B cell (primary cell): ENCODE data around the gene PCSK4. TPM values are rescaled to one million over a fixed set of nuclear protein-coding genes. Genes with fewer than 3 reads are reported as not detected.

Experiments used
- ATAC-seq: fragments of 200-7000 bp; cut with Tn5 transposase; one replicate; pipeline ENCODE4 v1.10.0; 2021; ENCODE audit warnings: low read depth, mild to moderate bottlenecking, moderate number of reproducible peaks, moderate library complexity
- CTCF ChIA-PET: fragments of 350-600 bp; sonication (Branson Sonifier 250); formaldehyde crosslinking; loops from one replicate; lab custom pipeline; 2021; ENCODE audit warnings: antibody characterized with exemption, inconsistent platforms; lab: Charles Lee
- POLR2A ChIA-PET: fragments of 350-600 bp; sonication (Branson Sonifier 250); formaldehyde crosslinking; loops from one replicate; lab custom pipeline; 2021; ENCODE audit warnings: antibody characterized with exemption; lab: Charles Lee
- DNase-seq: peaks from one replicate; pipeline ENCODE4 v3.0.0; 2013
- H2AFZ ChIP-seq: 2 replicates; pipeline ENCODE4 v1.6.1; 2012; ENCODE audit warnings: mild to moderate bottlenecking, low read depth, low read length; ENCODE audit not compliant: insufficient read depth, poor library complexity, severe bottlenecking
- H3K27ac ChIP-seq, 2 donors: 1 replicate in 1 of 2; 2 replicates in 1 of 2; pipeline ENCODE4 v1.5.1; 2012 to 2013; ENCODE audit warnings: low read length in 2 of 2, mild to moderate bottlenecking in 2 of 2, moderate library complexity in 1 of 2
- H3K27me3 ChIP-seq, 4 experiments: fragments of 200-600 bp in 1 of 4; sonication (generic) in 1 of 4; replicated peaks in 1 of 4; 1 replicate in 2 of 4; 2 replicates in 2 of 4; pipeline versions ENCODE4 v1.6.1 to v1.7.0; 2013 to 2016; ENCODE audit warnings: low read length in 3 of 4, mild to moderate bottlenecking in 2 of 4, mixed read lengths in 1 of 4, moderate library complexity in 1 of 4; ENCODE audit not compliant: insufficient read depth in 4 of 4, control insufficient read depth in 3 of 4; ENCODE audit errors: control extremely low read depth in 1 of 4
- H3K36me3 ChIP-seq, 2 experiments: replicated peaks in 1 of 2; 1 replicate in 1 of 2; 2 replicates in 1 of 2; pipeline versions ENCODE4 v1.6.1 to v1.7.1; 2013; ENCODE audit warnings: low read length in 1 of 2; ENCODE audit not compliant: insufficient read depth in 2 of 2, control insufficient read depth in 1 of 2; ENCODE audit errors: control extremely low read depth in 1 of 2, extremely low read depth in 1 of 2
- H3K4me1 ChIP-seq, 2 donors: fragments of 200-600 bp in 1 of 2; sonication (generic) in 1 of 2; 1 replicate in 1 of 2; 2 replicates in 1 of 2; pipeline versions ENCODE4 v1.5.1 to v1.6.1; 2013 to 2017; ENCODE audit warnings: low read length in 2 of 2; ENCODE audit not compliant: control insufficient read depth in 2 of 2, insufficient read depth in 2 of 2
- H3K4me2 ChIP-seq: replicated peaks from 2 replicates; pipeline ENCODE3; 2012; ENCODE audit warnings: mild to moderate bottlenecking, low read depth, low read length; ENCODE audit not compliant: poor library complexity, severe bottlenecking
- H3K4me3 ChIP-seq, 5 experiments: fragments of 200-600 bp in 1 of 5; sonication (generic) in 1 of 5; 1 replicate in 3 of 5; 2 replicates in 2 of 5; pipeline versions ENCODE4 v1.5.1 to v1.7.0; 2011 to 2016; ENCODE audit warnings: low read length in 4 of 5, mild to moderate bottlenecking in 4 of 5, low read depth in 2 of 5, control low read depth in 1 of 5, moderate library complexity in 1 of 5; ENCODE audit not compliant: insufficient read depth in 1 of 5; ENCODE audit errors: control extremely low read depth in 1 of 5, extremely low read depth in 1 of 5
- H3K79me2 ChIP-seq: fragments of 200-600 bp; sonication (generic); one replicate; pipeline ENCODE4 v1.6.0; 2016; ENCODE audit warnings: low read length; ENCODE audit not compliant: control insufficient read depth, insufficient read depth
- H3K9ac ChIP-seq: fragments of 200-600 bp; sonication (generic); 2 replicates; pipeline ENCODE4 v1.6.1; 2017; ENCODE audit warnings: mild to moderate bottlenecking, low read length, moderate library complexity
- H3K9me3 ChIP-seq, 3 donors: one replicate each; pipeline versions ENCODE4 v1.6.1 to v1.7.1; 2013; ENCODE audit warnings: low read length in 2 of 3; ENCODE audit not compliant: control insufficient read depth in 2 of 3, insufficient read depth in 1 of 3; ENCODE audit errors: control extremely low read depth in 1 of 3
- H4K20me1 ChIP-seq: 2 replicates; pipeline ENCODE4 v1.6.0; 2012; ENCODE audit warnings: mild to moderate bottlenecking, low read length; ENCODE audit not compliant: insufficient read depth, control insufficient read depth, poor library complexity, severe bottlenecking
- H3K27ac Mint-ChIP-seq: one replicate; pipeline ENCODE4 v1.8.0; 2021; ENCODE audit warnings: mixed read lengths
- H3K27me3 Mint-ChIP-seq: one replicate; pipeline ENCODE4 v1.8.0; 2021; ENCODE audit warnings: mixed read lengths
- H3K4me1 Mint-ChIP-seq: one replicate; pipeline ENCODE4 v1.8.0; 2021; ENCODE audit warnings: mixed read lengths
- H3K4me3 Mint-ChIP-seq: one replicate; pipeline ENCODE4 v1.8.0; 2021; ENCODE audit warnings: mixed read lengths
- H3K9me3 Mint-ChIP-seq: one replicate; pipeline ENCODE4 v1.8.0; 2022; ENCODE audit warnings: mixed read lengths; ENCODE audit not compliant: insufficient read depth
- EZH2 ChIP-seq: IDR thresholded peaks from 2 replicates; pipeline ENCODE4 v1.6.1; 2012; ENCODE audit warnings: borderline replicate concordance, low read depth, mild to moderate bottlenecking, moderate library complexity, low read length; ENCODE audit not compliant: insufficient read depth, poor library complexity, severe bottlenecking
- WGBS: methylation state at CpG from one replicate; pipeline ENCODE4 v1.1.5; 2013; ENCODE audit warnings: missing lambda C conversion rate; ENCODE audit not compliant: insufficient coverage; 5-methylcytosine and 5-hydroxymethylcytosine counted together
- intact Hi-C: fragments of 100-400 bp; cut with micrococcal nuclease; formaldehyde crosslinking; loops from one replicate; pipeline ENCODE4 v1.10.0; 2022
- polyA plus RNA-seq: library from polyadenylated mRNA; depleted of rRNA; stranded (reverse); fragments of >200 nt; gene quantifications from 2 replicates; pipeline ENCODE4 v1.2.3, GENCODE V29; 2012
- total RNA-seq, 2 donors: library from RNA; stranded (reverse); fragments of 120-200 nt in 1 of 2; gene quantifications; 1 replicate in 1 of 2; 2 replicates in 1 of 2; pipeline versions ENCODE4 v1.2.3 to v1.2.4, GENCODE V29; 2013 to 2022
- TF ChIP-seq, protein P1 (sequence below): fragments of 200-600 bp; IDR thresholded peaks from one replicate; pipeline ENCODE4 v1.8.0; 2022; ENCODE audit warnings: antibody characterized with exemption, mild to moderate bottlenecking

Gene PCSK4
- total and polyA plus RNA-seq, 2 donors (not counting 1 experiment from before 2014, with no cell fraction given): 1.1 to 1.3 TPM

DNA sequence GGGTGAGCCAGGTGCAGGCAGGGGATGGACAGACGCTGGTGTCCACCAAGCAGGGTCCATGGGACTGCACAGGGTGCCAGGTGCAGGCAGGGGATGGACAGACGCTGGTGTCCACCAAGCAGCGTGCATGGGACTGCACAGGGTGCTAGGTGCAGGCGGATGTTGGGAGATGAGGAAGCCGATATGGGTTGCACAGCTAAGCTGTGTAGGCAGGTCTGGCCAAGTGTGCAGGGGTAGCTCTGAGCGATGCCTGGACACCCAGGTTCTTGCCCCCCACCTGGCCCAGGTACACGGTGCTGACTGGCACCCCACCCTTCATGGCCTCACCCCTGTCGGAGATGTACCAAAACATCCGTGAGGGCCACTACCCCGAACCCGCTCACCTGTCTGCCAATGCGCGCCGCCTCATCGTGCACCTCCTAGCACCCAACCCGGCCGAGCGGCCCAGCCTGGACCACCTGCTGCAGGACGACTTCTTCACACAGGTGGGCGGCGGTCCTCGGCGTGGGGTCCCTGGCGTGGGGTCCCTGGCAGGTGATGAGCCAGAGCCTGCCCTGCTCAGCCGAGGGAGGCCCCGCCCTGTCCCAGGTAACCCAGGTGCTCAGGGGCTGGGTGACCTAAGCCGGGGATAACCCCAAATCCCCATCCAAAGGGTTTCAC lies 37.6 kb upstream of the PCSK4 start:
- Histone ChIP-seq H3K27me3 (peaks cover 0 to 34% (median 14%) of the 10 kb centered on the region in 4 experiments), H3K27ac (no peak overlapping the region), H3K36me3 (no peaks in the 10 kb centered on the region), H4K20me1 (no peaks in the 10 kb centered on the region), H3K4me3 (no peak overlapping the region), H3K4me1 (peaks cover 3 to 8% of the 10 kb centered on the region in 2 donors), H3K9ac (no peak overlapping the region), H2AFZ (no peak overlapping the region), H3K9me3 (peaks cover 0 to 7% (median 0%) of the 10 kb centered on the region in 3 donors), H3K4me2 (no peak overlapping the region), H3K79me2 (no peaks in the 10 kb centered on the region)
- ChIA-PET CTCF (no interaction called here), POLR2A (no interaction called here)
- ATAC-seq: no peak
- H3K4me3 Mint-ChIP-seq: no peak overlapping the region
- peaks cover 43% of the 10 kb centered on the region for H3K27me3 Mint-ChIP-seq
- 86% methylated on average over 26 of the region's 27 CpGs for WGBS
- H3K9me3 Mint-ChIP-seq: no peaks in the 10 kb centered on the region
- TF ChIP-seq, protein P1, sequence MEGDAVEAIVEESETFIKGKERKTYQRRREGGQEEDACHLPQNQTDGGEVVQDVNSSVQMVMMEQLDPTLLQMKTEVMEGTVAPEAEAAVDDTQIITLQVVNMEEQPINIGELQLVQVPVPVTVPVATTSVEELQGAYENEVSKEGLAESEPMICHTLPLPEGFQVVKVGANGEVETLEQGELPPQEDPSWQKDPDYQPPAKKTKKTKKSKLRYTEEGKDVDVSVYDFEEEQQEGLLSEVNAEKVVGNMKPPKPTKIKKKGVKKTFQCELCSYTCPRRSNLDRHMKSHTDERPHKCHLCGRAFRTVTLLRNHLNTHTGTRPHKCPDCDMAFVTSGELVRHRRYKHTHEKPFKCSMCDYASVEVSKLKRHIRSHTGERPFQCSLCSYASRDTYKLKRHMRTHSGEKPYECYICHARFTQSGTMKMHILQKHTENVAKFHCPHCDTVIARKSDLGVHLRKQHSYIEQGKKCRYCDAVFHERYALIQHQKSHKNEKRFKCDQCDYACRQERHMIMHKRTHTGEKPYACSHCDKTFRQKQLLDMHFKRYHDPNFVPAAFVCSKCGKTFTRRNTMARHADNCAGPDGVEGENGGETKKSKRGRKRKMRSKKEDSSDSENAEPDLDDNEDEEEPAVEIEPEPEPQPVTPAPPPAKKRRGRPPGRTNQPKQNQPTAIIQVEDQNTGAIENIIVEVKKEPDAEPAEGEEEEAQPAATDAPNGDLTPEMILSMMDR: no peak
- TF ChIP-seq EZH2: no peak
- no peak for DNase-seq
- H3K27ac Mint-ChIP-seq: no peak overlapping the region
- intact Hi-C loops: no loop called here
- peaks cover 7% of the 10 kb centered on the region for H3K4me1 Mint-ChIP-seq

DNA sequence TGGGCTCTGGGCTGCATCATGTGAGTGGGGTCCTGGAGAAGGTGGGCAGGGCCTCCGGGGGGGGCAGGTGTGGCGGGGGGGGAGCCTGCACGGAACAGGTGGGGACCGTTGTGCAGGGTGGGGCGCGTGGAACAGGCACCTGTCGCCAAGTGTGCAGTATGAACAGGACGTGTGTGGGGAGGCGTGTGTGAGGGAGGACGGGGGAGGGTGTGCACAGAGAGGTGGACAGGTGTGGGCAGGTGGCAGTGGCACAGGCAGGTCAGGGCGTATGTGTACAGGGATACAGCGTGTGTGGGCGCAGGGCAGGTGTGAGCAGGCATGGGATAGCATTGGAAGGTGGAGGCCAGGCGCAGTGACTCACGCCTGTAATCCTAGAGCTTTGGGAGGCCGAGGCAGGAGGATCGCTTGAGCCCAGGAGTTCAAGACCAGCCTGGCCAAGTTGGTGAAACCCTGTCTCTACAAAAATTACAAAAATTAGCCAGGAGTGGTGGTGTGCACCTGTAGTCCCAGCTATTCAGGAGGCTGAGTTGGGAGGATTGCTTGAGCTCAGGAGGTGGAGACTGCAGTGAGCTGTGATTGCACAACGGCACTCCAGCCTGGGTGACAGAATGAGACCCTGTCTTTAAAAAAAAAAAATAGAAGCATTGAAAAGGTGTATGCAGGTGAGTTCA lies 37.0 kb upstream of the PCSK4 start:
- peaks cover 43% of the 10 kb centered on the region for H3K27me3 Mint-ChIP-seq
- ChIA-PET CTCF (no interaction called here), POLR2A (no interaction called here)
- TF ChIP-seq, protein P1: no peak
- no peak for TF ChIP-seq EZH2
- no peak overlapping the region for H3K9ac ChIP-seq
- no peak overlapping the region for H3K4me2 ChIP-seq
- H3K4me1 ChIP-seq: peaks cover 3 to 8% of the 10 kb centered on the region in 2 donors
- H3K27ac ChIP-seq: no peak overlapping the region
- peaks cover 7% of the 10 kb centered on the region for H3K4me1 Mint-ChIP-seq
- intact Hi-C loops: no loop called here
- no peaks in the 10 kb centered on the region for H4K20me1 ChIP-seq
- H3K27me3 ChIP-seq: peaks cover 0 to 36% (median 14%) of the 10 kb centered on the region in 4 experiments
- no peak overlapping the region for H3K4me3 Mint-ChIP-seq
- H3K9me3 Mint-ChIP-seq: no peaks in the 10 kb centered on the region
- 82% methylated on average over 17 of the region's 18 CpGs for WGBS
- peaks cover 0 to 7% (median 0%) of the 10 kb centered on the region in 3 donors for H3K9me3 ChIP-seq
- DNase-seq (no peak), ATAC-seq (no peak)
- no peak overlapping the region for H3K4me3 ChIP-seq
- H3K27ac Mint-ChIP-seq: no peak overlapping the region
- H2AFZ ChIP-seq: no peak overlapping the region
- H3K79me2 ChIP-seq: no peaks in the 10 kb centered on the region
- no peaks in the 10 kb centered on the region for H3K36me3 ChIP-seq
